ENCODE measurements around the gene ADA.

Gene ADA

GRCh38 chr20:44646023-44646640 is 5.4 kb downstream of the ADA start:
- Mint-ChIP-seq H3K4me3 (peak overlapping the region; percentile 54), H3K4me1 (peaks cover 98% of the 10 kb centered on the region), H3K36me3 (peaks cover 34% of the 10 kb centered on the region), H3K27me3 (no peaks in the 10 kb centered on the region), H3K9me3 (no peaks in the 10 kb centered on the region), H3K27ac (peak overlapping the region; percentile 93)
- DNase-seq, result peak; percentile 69
- CTCF ChIA-PET, result interaction anchor here (0.6 to 4.0 kb wide), 4 partner anchors 20 to 97 kb away, joined by 3 to 26 read pairs (median 4); no protein-coding TSS in a partner anchor

DNA sequence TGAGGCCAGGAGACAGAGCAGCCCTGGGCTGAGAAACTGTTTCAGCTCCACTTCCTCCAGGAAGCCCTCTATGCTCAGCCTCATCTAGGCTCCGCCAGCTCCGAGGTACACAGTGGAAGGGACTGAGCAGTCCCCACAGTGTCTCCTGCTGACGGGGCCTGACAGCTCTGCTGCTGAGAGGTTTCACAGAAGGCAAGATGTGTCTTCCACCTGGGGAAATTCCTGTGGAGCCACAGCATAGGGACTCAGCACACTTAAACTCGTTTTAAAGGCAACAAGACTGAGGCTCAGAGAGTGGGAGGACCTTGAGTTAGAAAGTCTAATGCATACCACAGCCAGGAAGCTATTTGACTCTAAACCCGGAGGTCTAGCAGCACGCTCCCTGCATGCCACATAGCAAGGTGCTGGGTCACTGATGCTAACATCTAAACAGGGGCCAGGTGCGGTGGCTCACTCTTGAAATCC is 6.8 kb downstream of the ADA start:
- peak overlapping the region; percentile 93 for H3K27ac Mint-ChIP-seq
- H3K36me3 Mint-ChIP-seq, result peaks cover 38% of the 10 kb centered on the region
- CTCF ChIA-PET, result interaction anchor here (3.1 to 4.0 kb wide), 2 partner anchors 39 to 41 kb away, joined by 10 to 26 read pairs; no protein-coding TSS in a partner anchor
- peak; percentile 59 for DNase-seq
- peak overlapping the region; percentile 54 for H3K4me3 Mint-ChIP-seq
- H3K4me1 Mint-ChIP-seq, result peaks cover 93% of the 10 kb centered on the region
- H3K9me3 Mint-ChIP-seq, result no peaks in the 10 kb centered on the region
- no peaks in the 10 kb centered on the region for H3K27me3 Mint-ChIP-seq

DNA sequence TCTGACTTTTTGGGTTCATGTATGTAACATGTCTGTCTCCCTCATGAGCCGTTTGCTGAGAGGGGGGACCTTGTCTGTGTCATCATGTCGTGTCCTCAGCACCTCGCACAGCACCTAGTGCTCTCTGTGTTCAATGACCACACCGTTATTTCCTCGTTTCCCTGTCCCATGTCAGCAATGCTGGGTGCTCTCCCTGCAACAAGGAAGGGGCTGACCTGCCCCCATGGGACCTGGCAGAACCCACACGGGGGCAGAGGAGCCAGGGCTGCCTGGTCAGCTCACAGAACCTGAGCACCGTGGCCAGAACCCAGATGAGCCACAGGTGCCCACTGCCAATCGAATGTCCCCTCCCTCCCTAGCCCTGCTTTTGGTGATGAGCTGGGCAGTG is 7.3 kb downstream of the ADA start:
- no peak for DNase-seq
- H3K27ac Mint-ChIP-seq, result peak overlapping the region; percentile 93

GRCh38 chr20:44643596-44644229 is 7.8 kb downstream of the ADA start:
- DNase-seq, result peak; percentile 70
- Mint-ChIP-seq H3K36me3 (peaks cover 42% of the 10 kb centered on the region), H3K27ac (peak overlapping the region; percentile 93), H3K4me1 (peaks cover 89% of the 10 kb centered on the region), H3K4me3 (peak overlapping the region; percentile 43), H3K27me3 (no peaks in the 10 kb centered on the region), H3K9me3 (peaks cover 3% of the 10 kb centered on the region)
- CTCF ChIA-PET, result interaction anchor here (1.1 to 3.1 kb wide), 4 partner anchors 27 to 90 kb away, joined by 3 to 10 read pairs (median 8); no protein-coding TSS in a partner anchor

More for the DNA sequence above, 7.3 kb downstream of the ADA start:
- H3K4me3 Mint-ChIP-seq, result peak overlapping the region; percentile 43
- H3K4me1 Mint-ChIP-seq, result peaks cover 91% of the 10 kb centered on the region
- no peaks in the 10 kb centered on the region for H3K9me3 Mint-ChIP-seq
- CTCF ChIA-PET, result interaction anchor here (3.1 to 4.0 kb wide), 2 partner anchors 39 to 42 kb away, joined by 10 to 26 read pairs; no protein-coding TSS in a partner anchor
- H3K27me3 Mint-ChIP-seq, result no peaks in the 10 kb centered on the region
- H3K36me3 Mint-ChIP-seq, result peaks cover 40% of the 10 kb centered on the region

DNA sequence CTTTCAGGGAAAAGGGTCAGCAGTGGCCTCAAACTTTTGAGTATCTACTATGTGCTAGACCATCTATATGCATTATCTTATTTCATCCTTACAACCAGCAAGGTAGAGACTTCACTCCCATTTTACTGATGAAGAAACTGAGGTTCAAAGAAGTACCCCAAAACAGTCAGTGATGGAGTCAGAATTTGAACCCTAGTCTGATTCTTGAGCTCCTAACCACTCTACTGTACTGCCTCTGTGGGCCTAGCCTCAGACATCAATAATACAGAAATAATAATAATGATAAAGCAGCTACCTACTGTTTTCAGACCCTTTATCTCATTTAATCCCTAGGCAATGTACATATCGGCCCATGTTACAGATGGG is 8.4 kb downstream of the ADA start:
- peak overlapping the region; percentile 33 for H3K4me3 Mint-ChIP-seq
- no peak for DNase-seq
- H3K27me3 Mint-ChIP-seq, result no peaks in the 10 kb centered on the region
- H3K9me3 Mint-ChIP-seq, result peaks cover 3% of the 10 kb centered on the region
- CTCF ChIA-PET, result interaction anchor here (1.1 to 3.1 kb wide), 4 partner anchors 26 to 90 kb away, joined by 3 to 10 read pairs (median 8); no protein-coding TSS in a partner anchor
- peaks cover 83% of the 10 kb centered on the region for H3K4me1 Mint-ChIP-seq
- H3K36me3 Mint-ChIP-seq, result peaks cover 43% of the 10 kb centered on the region
- peak overlapping the region; percentile 93 for H3K27ac Mint-ChIP-seq

GRCh38 chr20:44642203-44643153 is 9.0 kb downstream of the ADA start:
- Mint-ChIP-seq H3K4me3 (peak overlapping the region; percentile 33), H3K36me3 (peaks cover 47% of the 10 kb centered on the region), H3K27me3 (no peaks in the 10 kb centered on the region), H3K27ac (peak overlapping the region; percentile 93), H3K4me1 (peaks cover 77% of the 10 kb centered on the region), H3K9me3 (peaks cover 3% of the 10 kb centered on the region)
- peak; percentile 39 for DNase-seq
- CTCF ChIA-PET, result interaction anchor here (0.8 to 3.1 kb wide), 5 partner anchors 25 to 123 kb away, joined by 3 to 10 read pairs (median 5); no protein-coding TSS in a partner anchor

DNA sequence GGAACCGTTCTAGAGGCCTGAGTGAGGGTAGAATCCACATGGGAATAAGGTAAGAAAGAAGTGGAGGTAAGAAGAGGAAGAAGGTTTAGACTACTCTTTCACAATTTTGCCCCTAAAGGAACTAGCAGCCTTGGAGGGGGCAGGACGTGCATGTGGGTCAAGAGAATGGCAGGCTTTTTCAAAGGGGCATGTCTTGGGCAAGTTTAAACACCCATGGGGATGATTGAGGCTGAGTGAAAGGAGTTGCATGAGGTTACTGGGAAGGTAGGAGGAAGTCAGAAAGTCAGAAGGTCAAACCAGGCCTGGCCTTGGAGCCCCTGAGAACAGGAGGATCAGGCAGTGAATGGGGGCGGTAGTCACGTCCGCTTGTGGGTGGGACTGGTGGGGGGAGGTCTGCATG is 10.2 kb downstream of the ADA start:
- Mint-ChIP-seq H3K27ac (peak overlapping the region; percentile 76), H3K4me3 (no peak overlapping the region), H3K4me1 (peaks cover 65% of the 10 kb centered on the region), H3K9me3 (peaks cover 7% of the 10 kb centered on the region), H3K36me3 (peaks cover 54% of the 10 kb centered on the region), H3K27me3 (no peaks in the 10 kb centered on the region)
- CTCF ChIA-PET, result no interaction called here
- DNase-seq, result no peak

DNA sequence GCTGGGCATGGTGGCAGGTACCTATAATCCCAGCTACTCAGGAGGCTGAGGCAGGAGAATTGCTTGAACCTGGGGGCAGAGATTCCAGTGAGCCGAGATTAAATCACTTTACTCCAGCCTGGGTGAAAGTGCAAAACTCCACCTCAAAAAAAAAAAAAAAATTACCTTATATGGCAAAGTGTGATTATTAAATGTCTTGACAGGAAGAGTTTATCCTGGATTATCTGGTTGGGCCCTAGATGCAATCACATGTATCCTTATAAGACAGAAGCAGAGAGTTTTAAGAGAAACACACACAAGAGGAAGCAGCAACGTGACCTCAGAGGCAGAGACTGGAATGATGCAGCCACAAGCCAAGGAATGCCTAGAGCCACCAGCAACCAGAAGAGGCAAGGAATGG is 11.0 kb downstream of the ADA start:
- CTCF ChIA-PET, result no interaction called here
- Mint-ChIP-seq H3K27ac (no peak overlapping the region), H3K36me3 (peaks cover 58% of the 10 kb centered on the region), H3K27me3 (no peaks in the 10 kb centered on the region), H3K4me3 (no peak overlapping the region), H3K9me3 (peaks cover 7% of the 10 kb centered on the region), H3K4me1 (peaks cover 57% of the 10 kb centered on the region)
- DNase-seq, result no peak

- CTCF ChIA-PET, result interaction anchor here (1.5 kb wide), 1 partner anchor 47 kb away, joined by 3 read pairs; no protein-coding TSS in a partner anchor
- H3K4me3 Mint-ChIP-seq, result no peak overlapping the region
Observed at GRCh38 chr20:44637522-44638372, 13.8 kb downstream of the ADA start.

DNA sequence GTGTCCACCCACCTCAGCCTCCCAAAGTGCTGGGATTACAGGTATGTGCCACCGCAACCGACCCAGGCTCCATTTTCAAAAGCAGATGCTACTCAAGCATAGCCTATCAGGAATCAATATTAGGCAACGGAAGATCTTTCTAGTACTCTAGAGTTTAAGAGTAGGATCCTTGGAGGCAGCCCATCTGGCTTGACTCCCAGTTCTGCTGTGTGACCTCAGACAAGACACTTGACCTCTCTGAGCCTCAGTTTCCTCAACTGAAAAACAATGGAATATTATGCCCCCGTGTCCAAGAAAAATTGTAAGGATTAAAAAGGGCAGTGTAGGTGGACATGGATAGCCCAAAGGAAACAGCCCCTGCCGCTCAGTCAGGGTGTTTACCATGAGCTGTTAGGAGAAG is 14.5 kb downstream of the ADA start:
- Mint-ChIP-seq H3K9me3 (peaks cover 7% of the 10 kb centered on the region), H3K4me1 (peaks cover 22% of the 10 kb centered on the region), H3K4me3 (no peak overlapping the region), H3K36me3 (peaks cover 77% of the 10 kb centered on the region), H3K27me3 (no peaks in the 10 kb centered on the region), H3K27ac (no peak overlapping the region)
- DNase-seq, result no peak
- CTCF ChIA-PET, result interaction anchor here (1.5 kb wide), 1 partner anchor 47 kb away, joined by 3 read pairs; no protein-coding TSS in a partner anchor

More at GRCh38 chr20:44637522-44638372, 13.8 kb downstream of the ADA start:
- H3K27me3 Mint-ChIP-seq, result no peaks in the 10 kb centered on the region
- H3K36me3 Mint-ChIP-seq, result peaks cover 78% of the 10 kb centered on the region
- peaks cover 29% of the 10 kb centered on the region for H3K4me1 Mint-ChIP-seq
- no peak for DNase-seq
- peak overlapping the region; percentile 33 for H3K27ac Mint-ChIP-seq
- H3K9me3 Mint-ChIP-seq, result peaks cover 7% of the 10 kb centered on the region

GRCh38 chr20:44635877-44636276 is 15.6 kb downstream of the ADA start:
- peaks cover 7% of the 10 kb centered on the region for H3K9me3 Mint-ChIP-seq
- H3K4me1 Mint-ChIP-seq, result peaks cover 11% of the 10 kb centered on the region
- DNase-seq, result no peak
- H3K4me3 Mint-ChIP-seq, result no peak overlapping the region
- no peak overlapping the region for H3K27ac Mint-ChIP-seq
- CTCF ChIA-PET, result interaction anchor here (1.5 kb wide), 1 partner anchor 37 kb away, joined by 6 read pairs; no protein-coding TSS in a partner anchor
- H3K27me3 Mint-ChIP-seq, result no peaks in the 10 kb centered on the region
- H3K36me3 Mint-ChIP-seq, result peaks cover 82% of the 10 kb centered on the region

DNA sequence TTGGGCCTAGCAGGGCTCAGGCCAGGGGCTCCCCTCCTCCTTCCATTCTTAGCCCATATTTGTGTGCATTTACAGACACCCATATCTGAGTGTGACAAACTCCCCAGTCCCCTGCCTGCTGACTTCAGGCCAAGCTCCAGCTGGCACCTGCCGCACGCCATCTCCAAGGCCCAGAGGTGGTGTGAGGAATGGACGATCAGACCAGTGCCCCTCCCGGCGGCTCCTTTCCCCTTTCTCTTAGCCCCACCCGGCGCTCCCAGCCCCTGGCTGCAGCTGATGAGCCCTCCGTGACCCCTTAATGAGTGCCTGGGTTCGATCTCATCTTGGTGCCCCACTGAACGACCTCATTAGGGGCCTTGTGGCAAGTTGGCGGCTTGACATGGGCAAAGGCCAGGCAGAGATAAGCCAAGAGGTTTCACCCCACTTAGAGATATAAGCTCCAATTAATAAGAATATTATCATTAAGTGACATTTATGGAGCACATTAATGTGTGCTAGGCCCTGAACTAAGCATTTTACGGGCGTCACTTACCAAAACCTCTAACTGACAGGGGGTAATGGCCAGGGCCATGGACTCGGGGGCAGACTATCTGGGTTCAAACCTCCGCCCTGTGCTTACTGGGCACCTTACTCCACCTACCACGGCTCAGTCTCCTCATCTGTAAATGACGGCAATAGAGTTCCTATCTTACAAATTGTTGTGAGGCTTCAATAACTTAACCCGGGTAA is 17.5 kb downstream of the ADA start:
- Mint-ChIP-seq H3K4me1 (peaks cover 2% of the 10 kb centered on the region), H3K36me3 (peaks cover 77% of the 10 kb centered on the region), H3K27me3 (no peaks in the 10 kb centered on the region), H3K4me3 (no peak overlapping the region), H3K9me3 (peaks cover 7% of the 10 kb centered on the region), H3K27ac (no peak overlapping the region)
- CTCF ChIA-PET, result interaction anchor here (1.1 to 1.5 kb wide), 2 partner anchors 35 to 51 kb away, joined by 4 to 6 read pairs; no protein-coding TSS in a partner anchor
- no peak for DNase-seq

All from activated naive CD4-positive, alpha-beta T cell treated with anti-CD3 and anti-CD28 coated beads, Interleukin-2, amount 10 ng/mL, durations not matched to agents 7 days and 5 days (primary cell).